ENCODE measurements around the gene NFIA.

Gene NFIA

GRCh38 chr1:61077676-61078541 lies 4.5 kb upstream of the NFIA start (continued):
- TF ChIP-seq PATZ1 (tag by site-specific recombination; IDR thresholded peaks at IDR 0.05) (peak; percentile 55), ZNF174 (tag by site-specific recombination; IDR thresholded peaks at IDR 0.05) (no peak), ZNF132 (tag by site-specific recombination; IDR thresholded peaks at IDR 0.05; ENCODE audit: borderline replicate concordance) (no peak), KLF8 (tag by site-specific recombination; IDR thresholded peaks at IDR 0.05) (0 out of 2 replicates have a peak, but pooled peaks have one; percentile 12), ZNF704 (tag by site-specific recombination; IDR thresholded peaks at IDR 0.05) (no peak), ZSCAN18 (tag by site-specific recombination; IDR thresholded peaks at IDR 0.05) (0 out of 2 replicates have a peak, but pooled peaks have one; percentile 21), PRDM10 (tag by site-specific recombination; IDR thresholded peaks at IDR 0.05) (peak; percentile 90), MYNN (tag by site-specific recombination; IDR thresholded peaks at IDR 0.05; ENCODE audit: borderline replicate concordance) (no peak), ZNF10 (tag by site-specific recombination; IDR thresholded peaks at IDR 0.05) (peak; percentile 12; the same call in 1 of the 2 replicates), ZBTB11 (tag by site-specific recombination; conservative IDR thresholded peaks at IDR 0.05; ENCODE audit: low read depth) (0 out of 2 replicates have a peak, but pooled peaks have one; percentile 35), TCF7L2 (IDR thresholded peaks at IDR 0.05; ENCODE audit: borderline replicate concordance, low read depth, low read length) (no peak), KLF9 (tag by site-specific recombination; IDR thresholded peaks at IDR 0.05; ENCODE audit: low read depth) (peak; percentile 26; the same call in 1 of the 2 replicates), GLIS1 (tag by site-specific recombination; IDR thresholded peaks at IDR 0.05) (0 out of 2 replicates have a peak, but pooled peaks have one; percentile 11), ZBTB6 (tag by site-specific recombination; IDR thresholded peaks at IDR 0.05) (peak; percentile 57), ZEB2 (tag by site-specific recombination; IDR thresholded peaks at IDR 0.05) (0 out of 2 replicates have a peak, but pooled peaks have one; percentile 52), ZNF558 (tag by site-specific recombination; IDR thresholded peaks at IDR 0.05) (peak; percentile 50), ZNF629 (tag by site-specific recombination; IDR thresholded peaks at IDR 0.05) (peak; percentile 48; the same call in 1 of the 2 replicates), HIC1 (tag by site-specific recombination; IDR thresholded peaks at IDR 0.05) (no peak), HOXC10 (CRISPR knock-in tag; IDR thresholded peaks at IDR 0.05) (0 out of 2 replicates have a peak, but pooled peaks have one; percentile 40), ZNF645 (tag by site-specific recombination; IDR thresholded peaks at IDR 0.05) (no peak)

All from HEK293 (cell line).